Measurements from ENCODE around the gene RFX6.

Gene RFX6

DNA sequence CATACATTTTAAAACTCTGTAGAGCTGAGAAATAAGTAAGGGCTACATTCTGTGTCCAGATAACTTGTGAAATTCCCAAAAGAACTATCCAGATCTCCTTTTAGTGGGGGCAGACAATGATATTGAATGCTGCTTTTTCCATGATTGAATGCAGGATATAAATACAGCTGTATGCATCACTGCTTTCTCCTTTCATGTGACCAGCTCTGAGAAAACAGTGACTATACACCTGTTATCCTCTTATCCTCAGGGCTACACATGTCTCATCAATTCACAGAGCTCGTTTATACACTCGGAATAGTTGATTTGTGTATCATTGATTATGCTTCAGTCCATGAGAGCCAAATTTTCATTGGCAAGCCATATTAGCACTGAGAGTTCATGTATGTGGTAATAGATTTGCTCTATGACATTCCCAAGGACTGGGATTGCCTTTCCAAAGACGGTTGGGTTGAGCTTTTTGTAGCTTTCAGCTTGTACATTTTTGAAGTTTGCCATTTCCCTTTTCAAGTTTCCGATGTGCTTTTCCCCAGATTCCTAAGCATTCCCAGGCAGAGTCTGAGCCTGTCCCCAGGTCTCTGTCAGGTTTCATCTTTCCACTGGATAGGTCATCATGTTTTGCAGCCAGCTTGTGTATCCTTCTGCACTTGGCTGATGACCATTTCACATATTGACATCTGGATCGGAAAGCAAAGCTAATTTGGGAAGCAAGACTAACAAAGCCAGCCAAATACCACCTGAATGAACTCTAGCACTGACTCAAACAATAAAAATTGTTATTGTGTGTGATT, 97.7 kb downstream of the RFX6 start:
- DNase-seq = no peak

DNA sequence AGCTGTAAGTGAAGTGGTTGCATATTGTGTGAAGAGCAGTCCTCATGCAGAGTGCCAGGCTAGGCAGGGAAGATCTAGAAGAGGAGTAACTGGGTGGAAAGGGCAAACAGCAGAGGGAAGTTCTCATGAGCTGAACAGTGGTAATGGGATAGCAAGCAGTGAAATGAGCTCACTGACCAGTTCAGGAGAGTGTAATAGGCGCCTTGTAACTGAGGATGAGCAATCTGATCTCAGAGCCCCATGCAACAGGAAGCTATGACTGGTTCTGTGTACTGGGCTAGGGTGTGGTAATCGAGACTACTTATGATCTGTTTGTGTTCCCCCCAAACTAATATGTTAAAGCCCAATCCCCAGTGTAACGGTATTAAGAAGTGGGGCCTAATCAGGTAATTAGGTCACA, 98.6 kb downstream of the RFX6 start:
- no peak for DNase-seq

DNA sequence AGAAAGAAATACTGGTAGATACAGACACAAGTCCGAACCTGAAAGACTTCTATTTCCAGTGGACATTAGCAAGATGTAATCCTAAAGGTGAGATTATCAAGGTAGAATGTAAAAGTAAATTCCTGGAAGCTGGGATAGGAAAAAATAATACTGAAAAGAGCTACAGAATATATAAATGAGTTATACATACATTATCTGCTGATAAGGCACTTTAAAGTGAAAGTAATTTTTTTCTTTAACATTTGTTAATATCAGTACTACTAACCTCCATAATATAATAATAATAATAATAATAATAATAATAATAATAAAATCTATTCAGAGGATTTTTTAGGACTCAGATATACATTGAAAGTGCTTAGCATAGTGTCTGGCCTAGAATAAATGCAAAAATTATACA, 102.5 kb downstream of the RFX6 start:
- no peak for DNase-seq
